Measurements from ENCODE around the gene ZNF444.
A peak's percentile ranks its signal among the peaks of the same experiment; 100 is the strongest.

ZNF444 gene

DNA sequence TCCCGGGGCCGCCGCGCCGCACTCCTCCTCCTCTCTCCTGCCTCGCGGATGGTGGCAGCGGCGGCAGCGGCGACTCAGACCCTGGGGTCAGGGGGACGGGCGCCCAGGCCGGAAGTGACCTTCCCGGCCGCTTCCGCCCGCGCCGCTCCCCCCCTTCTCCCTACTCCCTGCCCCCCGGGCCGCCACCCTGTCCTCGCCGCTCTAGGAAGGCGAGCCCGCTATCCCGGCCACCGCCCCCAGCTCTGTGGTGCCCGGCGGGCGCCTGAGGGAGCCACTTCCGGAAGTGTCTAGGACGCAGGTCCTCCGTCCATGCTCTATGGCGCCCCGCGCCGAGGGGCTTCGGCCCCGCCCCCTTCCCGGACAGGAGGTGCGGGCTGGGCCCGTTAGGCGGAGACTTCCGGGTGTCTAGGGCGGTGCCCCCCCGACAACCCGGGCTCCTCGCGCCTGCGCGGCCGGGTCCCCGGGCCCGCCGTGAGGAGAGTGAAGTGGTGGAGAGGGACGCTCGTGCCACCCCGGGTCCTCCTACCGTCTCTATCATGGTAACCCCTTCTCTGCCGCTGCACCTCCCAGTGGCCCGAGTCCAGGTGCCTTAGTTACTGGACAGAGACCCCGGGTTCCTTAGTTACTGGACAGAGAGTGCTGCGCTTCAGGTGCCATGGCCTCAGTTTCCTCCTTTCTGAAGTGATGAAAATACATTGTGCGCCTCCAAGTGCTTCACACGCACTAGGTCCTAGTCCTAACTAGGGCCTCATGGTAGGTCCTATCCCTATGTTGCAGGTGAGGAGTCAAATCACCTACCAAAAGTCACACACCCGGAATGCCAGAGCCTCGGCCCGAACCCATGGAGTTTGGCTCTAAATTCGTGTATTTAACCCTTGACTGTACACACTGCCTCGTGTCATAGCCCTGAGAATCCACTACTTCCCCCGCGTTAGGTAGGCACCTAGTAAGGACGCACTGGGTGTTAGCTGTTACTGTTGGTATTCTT is 19.6 kb upstream of the ZNF444 start, which contains the start of gene ZNF787:
ZNF787 (minus strand) TSS at position 116 of the 988 bp plus-strand sequence. CDS start 18,078 bp downstream, outside the sequence.
- DNase-seq (ENCODE audit: low read depth, low spot score): peak; percentile 92

DNA sequence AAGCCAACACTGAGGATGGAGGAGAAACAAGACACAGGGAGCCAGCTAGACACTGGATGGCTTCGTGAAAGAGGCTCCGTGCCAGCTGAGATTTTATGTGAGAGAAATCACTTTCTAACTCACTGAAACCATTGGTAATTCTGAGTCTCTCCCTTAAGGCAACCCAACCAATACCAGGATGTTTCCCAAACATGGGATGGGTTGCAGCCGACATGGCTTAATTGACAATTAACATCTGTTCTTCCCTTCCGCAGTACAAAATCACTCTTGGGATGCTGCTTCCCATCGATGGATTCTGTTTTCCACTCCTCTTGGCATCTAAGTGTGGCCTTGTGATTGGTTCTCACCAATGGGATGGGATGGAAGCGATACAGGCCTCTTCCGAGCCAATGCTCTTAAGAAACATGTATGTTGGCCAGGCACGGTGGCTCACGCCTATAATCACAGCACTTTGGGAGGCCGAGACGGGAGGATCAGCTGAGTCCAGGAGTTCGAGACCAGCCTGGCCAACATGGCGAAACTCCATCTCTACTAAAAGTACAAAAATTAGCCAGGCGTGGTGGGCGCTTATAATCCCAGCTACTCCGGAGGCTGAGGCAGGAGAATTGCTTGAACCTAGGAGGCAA is 17.7 kb upstream of the ZNF444 start:
- DNase-seq (ENCODE audit: low read depth, low spot score): no peak

DNA sequence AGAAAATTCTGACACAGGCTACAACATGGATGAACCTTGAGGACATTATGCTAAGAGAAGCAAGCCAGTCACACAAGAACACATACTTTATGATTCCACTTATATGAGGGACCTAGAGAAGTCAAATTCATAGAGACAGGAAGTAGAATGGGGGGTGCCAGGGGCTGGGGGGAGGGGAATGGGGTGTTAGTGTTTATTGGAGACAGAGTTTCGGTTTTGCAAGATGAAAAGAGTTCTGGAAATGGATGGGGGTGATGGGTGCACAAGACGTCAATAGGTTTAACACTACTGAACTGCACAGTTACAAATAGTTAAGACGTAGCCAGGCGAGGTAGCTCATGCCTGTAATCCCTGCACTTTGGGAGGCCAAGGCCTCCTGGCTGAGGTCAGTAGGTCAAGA is 16.5 kb upstream of the ZNF444 start:
- DNase-seq (ENCODE audit: low read depth, low spot score): no peak

DNA sequence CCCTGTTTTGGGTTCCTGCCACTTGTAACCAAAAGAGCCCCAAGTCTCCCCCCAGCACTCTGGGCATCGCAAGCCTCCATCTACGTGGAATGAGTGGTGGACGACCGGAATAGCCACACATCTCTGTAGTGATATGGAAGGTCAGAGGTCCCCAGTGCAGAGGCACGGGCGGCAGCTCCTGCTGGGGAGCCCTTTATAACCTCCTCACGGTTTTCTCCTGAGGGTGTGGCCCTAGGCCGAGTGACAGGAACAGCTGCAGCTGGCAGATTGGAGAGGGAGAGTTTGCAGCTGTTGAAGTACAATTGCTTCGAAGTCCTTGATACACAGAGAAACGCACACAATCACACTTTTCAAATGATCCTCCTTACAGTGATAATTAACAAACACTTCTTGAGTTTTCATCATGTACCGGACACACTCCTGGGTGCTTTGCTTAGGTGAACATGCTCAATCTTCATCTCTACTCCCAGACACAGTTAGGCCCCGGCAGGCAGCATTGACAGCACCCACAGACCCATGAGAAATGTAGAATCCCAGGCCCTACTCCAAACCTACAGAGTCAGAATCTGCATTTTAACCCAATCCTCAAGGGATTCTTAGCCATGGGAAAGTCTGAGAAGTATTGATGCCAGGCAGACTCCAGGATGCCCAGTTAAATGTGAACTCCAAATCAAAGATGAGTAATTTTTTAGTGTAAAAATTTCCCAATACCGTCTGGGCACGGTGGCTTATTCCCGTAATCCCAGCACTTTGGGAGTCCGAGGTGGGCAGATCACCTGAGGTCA is 15.1 kb upstream of the ZNF444 start:
- DNase-seq (ENCODE audit: low read depth, low spot score): no peak

DNA sequence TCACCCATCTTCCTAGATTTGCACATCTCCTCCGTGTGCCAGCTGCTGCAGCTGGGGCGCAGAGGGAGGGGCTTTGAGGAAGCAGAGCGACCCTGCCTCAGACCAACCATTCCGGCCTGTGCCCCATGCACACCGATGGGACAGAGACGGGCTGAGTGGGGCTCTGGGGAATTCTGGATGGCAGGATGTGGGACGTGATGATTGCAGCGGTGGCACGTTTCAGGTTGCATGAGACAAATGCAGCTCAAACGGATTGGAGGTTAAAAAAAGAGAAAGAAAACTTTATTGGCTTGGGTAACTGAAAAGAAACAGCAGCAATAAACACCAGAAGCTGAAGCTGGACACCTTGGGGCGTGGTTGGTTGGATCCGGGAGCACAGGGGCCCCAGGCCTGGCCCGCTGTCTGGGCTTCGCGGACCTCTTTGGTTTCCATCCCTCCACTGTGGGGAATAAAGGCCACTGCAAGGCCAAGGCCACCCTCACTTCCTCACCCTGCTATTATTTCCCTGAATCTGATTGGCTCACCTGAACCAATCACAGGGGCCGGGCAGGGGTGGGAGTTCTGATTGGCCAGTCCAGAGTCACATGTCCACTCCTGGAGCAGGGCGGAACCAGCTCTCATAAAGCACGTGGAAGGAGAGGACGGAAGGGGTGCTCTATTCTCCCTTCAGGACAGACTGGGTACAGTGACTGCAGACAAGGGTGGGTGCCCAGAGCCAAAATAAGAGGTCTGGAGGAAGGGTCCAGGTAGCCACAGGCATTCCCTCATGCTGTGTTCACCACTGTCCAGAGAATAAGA is 13.9 kb upstream of the ZNF444 start:
- no peak for DNase-seq (ENCODE audit: low read depth, low spot score)

DNA sequence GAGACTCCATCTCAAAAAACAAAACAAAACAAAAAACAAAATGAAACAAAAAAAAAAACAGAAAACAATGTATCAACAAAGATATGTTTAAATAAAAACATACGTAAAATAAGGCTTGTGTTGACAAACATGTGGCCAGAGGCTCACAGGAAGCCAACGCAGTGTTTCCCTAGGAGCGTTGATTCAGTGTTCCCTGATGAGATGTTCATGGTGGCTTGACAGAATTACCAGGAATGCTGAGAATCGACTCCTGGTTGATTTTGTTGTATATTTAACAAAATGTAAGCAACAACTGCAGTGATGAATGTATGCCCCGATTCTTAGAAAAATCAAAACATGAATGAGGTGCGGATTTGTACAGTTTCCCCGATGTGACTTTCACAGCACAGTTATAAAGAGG is 11.1 kb upstream of the ZNF444 start:
- no peak for DNase-seq (ENCODE audit: low read depth, low spot score)

DNA sequence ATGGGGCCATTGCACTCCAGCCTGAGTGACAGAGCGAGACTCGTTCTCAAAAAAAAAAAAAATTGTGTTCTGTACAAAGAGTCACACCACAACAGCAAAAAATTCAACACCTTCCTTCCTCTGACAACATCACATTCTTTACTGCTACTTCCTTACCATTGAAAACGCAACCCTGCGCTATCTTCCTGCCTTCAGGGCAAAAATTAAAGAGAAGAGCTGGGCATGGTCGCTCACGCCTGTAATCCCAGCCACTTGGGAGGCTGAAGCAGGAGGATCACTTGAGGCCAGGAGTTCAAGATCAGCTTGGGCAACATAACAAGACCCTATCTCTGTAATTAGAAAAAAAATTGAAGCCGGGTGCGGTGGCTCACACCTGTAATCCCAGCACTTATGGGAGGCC is 9.4 kb upstream of the ZNF444 start:
- DNase-seq (ENCODE audit: low read depth, low spot score): no peak

DNA sequence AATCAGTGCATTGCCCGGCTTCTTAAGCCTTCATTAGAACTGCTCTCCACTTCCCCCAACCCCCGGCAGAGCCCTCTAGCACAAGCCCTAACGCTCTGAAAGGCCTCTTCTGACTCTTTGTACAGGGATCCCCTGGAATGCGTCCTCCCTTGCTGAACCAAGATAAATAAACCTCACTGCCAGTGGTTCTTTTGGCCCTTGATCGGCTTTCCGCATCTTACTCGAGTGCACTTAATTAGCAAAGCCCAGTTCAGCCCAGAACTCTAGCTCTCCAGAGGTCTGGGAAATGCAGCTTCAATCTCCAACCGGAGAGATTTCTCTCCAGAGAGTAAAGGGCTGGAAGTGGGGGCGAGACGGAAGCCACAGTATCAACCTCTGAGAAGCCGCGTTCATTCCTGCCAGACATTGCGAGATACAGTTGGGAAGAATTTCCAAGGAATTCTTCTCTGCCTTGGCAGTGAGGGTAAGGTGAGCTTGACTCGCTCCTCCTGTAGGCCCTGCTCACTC is 8.7 kb upstream of the ZNF444 start:
- DNase-seq (ENCODE audit: low read depth, low spot score): no peak

DNA sequence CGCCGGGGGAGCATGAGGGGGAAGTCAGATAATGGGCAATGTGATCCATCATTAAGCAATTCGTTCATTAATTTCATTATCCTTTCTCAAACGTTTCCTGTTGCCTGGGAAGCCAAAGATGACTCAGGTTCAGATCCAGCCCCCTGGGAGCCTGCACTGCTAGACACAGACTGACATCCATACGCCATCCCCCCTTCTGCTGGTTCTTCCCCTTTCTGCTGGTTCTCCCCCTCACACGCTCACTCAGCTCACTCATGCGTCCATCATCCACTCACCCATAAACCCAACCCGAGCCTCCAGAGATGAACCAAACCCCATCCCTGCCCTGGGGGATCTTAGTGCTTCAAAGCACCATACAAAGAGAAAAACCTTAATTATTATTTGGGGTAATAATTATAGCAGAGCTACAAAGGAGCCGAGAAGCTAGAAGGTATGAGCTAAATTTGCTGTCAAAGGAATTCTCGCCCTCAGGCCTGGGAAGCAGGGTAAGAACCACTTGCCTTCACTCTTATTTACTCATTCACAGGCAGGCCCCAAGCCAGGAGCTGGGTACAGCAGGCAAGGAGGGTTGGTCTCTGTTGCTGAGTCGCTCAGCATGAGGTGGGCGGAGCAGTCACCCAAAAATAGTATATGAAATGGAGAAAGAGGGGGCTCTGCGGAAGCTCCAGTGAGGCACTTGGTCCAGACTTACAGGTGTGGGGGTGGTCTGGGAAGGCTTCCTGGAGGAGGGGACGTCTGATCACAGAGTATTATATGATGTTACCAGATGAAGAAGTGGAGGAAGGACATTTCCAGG is 7.0 kb upstream of the ZNF444 start:
- no peak for DNase-seq (ENCODE audit: low read depth, low spot score)

DNA sequence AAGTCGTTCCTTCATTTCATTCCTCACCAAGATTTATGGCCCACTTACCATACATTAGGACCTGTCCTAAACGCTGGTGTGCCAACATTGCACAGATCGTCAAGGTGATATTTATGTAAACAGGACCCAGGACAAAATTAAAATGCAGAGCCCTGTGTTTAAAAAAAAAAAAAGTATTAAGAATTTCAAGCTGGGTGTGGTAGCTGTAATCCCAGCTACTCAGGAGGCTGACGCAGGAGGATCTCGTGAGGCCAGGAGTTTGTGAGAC is 6.5 kb upstream of the ZNF444 start:
- no peak for DNase-seq (ENCODE audit: low read depth, low spot score)

DNA sequence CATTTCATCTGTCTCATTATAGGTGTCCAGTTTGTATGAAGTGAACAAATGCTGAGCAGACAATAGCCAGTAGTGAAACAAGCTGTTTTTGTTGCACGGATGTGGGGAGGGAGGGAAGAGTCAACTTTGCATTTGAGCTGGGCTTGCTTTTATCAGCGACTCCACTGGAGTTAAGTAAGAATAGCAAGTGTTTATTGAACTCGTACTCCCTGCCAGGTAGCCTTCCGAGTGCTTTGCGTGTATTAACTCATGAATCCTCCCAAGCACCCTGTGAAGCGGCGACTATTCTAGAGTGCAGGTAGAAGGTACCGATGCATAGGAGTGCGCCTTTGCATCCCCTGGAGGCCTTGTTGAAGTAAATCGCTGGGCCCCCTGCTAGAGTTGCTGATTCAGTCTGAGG is 4.7 kb upstream of the ZNF444 start:
- DNase-seq (ENCODE audit: low read depth, low spot score): no peak

DNA sequence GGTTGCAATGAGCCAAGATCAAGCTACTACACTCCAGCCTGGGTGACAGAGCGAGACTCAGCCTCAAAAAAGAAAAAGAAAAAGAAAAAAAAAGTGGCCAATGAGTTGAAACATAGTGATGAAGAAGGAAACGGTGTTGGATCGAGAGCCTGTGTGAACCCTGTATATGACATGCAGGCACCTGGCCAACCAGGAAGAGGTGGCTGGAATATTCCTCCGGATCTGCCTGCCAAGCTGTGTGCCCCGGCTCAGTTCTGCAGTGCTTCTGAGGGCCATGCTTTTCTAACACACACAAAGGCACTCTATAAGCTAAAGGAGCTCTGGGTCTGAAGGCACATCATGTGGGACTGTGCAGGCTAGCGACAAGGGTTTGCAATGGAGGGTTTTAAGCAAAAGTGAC is 3.7 kb upstream of the ZNF444 start:
- no peak for DNase-seq (ENCODE audit: low read depth, low spot score)

DNA sequence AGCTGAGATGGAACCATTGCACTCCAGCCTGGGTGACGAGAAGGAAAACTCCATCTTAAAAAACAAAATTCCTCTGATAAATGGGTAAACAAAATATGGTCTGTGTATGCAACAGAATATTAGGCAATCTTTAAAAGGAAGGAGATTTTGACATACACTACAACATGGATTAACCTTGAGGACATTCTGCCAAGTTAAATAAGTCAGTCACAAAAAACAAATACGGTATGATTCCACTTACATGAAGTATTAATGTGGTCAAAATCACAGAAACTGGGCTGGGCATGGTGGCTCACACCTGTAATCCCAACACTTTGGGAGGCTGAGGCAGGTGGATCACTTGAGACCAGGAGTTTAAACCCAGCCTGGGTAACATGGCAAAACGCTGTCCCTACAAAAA is 3.0 kb upstream of the ZNF444 start:
- no peak for DNase-seq (ENCODE audit: low read depth, low spot score)

DNA sequence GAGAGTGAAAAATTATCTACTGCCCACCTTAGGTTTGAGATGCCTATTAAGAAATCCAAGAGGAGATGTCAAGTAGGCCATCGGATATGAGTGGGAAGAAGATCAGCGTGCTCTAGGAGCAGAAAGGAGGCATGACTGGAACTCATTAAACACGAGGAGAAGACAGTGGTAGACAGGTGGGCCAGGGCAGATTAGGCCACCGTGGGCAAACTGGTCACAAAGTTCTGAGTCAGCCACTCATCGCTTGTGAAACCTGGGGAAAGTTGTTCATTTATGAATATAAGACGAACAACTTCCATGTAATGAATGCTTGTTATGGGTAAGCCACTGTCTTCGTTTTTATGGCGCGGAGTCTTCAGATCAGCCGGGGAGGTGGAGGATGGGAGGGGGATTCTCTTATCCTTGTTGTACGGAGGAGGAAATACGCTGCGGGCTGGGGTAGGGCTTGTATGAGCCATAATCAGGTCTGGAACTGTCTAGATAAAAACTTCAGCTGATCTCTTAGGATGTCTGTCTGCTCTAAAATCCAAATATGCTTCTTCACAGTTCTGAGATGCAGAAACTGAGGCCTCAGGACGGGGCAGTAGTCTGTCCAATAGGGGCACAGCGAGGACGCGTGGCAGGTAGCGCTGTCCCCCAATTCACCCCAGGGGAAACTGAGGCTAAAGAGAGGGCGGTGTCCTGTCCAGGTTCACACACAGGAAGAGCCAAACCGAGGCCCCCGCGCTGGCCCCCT is 1.1 kb upstream of the ZNF444 start:
- DNase-seq (ENCODE audit: low read depth, low spot score): no peak

DNA sequence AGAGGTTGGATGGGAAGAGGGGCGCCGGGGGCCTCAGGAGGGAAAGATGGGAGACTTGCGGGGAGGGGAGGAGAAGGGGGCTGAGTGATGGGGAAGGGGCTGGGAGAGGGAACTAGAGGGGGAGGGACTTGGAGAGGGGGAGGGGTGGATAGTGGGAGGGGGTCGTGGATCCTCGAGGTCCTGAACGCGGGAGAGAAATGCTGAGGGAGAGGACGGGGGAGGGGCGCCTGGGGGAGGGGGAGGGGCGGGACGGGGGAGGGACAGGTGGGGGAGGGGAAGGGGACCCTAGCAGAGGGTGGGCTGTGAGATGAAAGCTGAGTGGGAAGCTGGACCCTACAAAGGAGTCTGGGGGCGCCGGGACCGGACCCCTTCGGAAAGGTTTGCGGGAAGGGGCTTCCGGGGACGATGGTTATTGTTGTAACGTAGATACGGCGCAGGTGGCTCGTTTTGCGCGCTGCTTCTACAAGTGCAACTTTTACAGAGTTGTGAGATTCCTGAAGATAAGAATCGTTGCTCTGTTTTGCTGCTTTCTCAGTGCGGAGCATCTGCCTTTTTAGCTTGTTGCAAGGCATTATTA is 418 bp downstream of the ZNF444 start:
- no peak for DNase-seq (ENCODE audit: low read depth, low spot score)

DNA sequence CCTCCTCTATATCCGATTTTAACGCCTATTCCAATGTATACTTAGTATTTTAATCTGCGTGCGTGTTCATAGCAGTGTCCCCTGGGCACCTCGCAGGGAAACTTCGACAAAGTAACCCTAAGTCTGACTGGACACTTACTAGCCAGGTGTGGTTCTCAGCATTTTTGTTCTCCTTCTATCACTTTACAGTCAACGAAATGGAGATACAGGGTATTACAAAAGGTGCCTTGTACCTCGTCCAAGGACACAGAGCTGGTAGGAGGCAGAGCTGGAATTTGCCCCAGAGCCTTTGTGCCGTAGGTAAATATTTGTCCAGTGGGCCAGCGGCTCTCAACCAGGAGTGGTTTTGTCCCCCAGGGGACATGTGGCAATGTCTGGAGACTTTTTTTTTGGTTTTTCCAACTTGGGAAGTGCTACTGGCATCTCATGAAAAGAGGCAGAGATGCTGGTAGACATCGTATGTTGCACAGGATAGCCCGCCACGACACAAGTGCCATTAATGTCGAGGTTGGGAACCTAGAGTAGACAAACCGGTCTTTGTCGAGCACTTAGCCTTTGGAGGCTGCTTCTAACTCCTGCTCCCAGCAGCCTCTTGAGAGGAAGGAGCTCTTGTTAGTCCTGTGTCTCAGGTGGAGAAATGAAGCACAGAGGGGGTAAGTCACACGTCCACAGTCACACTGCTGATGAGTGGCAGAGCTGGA is 1.1 kb downstream of the ZNF444 start:
- DNase-seq (ENCODE audit: low read depth, low spot score): no peak

DNA sequence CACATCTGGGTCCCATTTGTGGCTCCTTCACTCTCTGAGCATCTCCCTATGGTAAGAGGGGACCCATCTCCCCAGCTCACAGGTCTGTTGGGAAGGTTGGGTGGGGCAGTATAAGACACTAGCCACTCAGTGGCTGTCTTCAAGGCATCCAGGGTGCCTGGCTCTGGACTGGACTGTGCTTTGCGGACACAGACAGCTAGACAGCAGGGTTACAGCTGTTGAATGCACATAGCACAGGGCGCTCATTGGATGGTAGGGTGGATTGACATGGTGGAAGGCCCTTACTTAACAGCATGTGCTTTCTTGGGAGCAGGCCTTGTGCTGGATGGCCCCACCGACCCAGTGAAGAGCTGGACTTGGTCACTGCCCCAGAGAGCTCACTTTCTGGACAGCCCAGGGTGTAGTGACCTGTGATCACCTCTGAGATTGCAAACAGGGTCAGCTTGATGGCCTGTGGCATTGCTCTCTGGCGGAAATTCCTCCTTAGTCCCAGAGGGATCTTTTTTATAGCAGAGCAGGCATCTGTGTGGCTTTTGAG is 1.9 kb downstream of the ZNF444 start:
- no peak for DNase-seq (ENCODE audit: low read depth, low spot score)

DNA sequence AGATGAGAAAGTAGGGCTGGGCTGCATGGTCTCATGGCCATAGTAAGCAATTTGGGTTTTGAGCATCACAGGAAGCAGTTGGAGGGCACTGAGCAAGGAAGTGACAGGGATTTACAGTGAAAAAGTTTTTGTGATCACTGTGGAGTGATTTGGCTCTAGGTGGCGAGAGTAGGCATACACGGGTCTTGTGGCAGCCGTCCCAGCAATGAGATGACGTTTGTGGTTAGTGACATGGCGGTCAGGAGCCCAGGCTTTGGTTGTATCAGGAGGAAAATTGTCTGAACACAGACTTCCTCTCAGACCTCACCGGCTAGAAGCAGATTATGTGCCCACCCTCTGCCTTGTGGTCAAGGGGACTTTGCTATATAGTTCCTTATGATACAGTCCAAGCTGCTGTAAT is 3.3 kb downstream of the ZNF444 start:
- no peak for DNase-seq (ENCODE audit: low read depth, low spot score)

DNA sequence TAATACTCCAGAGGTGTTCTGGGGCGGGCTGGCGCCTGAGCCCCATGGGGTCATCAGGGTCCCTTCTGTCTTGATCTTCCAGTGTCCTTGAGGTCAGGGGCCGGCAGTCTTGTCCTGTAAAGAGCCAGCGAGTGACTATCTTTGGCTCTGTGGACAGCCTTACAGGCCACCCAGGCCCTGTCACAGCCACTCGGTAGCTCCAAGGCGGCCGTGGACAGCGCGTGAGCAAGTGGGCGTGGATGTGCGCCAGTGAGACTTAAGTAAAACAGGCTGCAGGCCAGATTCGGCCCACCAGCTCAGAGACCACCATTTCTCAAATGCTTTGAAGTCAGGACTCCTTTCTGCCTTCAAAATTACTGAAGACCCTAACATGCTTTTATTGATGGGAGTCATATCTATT is 3.7 kb downstream of the ZNF444 start:
- no peak for DNase-seq (ENCODE audit: low read depth, low spot score)
